G401.6 (cell line): ENCODE data around the gene ZNF148.

Experiments
- FAIRE-seq: peaks from 2 replicates; lab custom pipeline; 2012; peaks lifted over from hg19 to GRCh38; lab: Jason Lieb, UNC

ZNF148 gene

DNA sequence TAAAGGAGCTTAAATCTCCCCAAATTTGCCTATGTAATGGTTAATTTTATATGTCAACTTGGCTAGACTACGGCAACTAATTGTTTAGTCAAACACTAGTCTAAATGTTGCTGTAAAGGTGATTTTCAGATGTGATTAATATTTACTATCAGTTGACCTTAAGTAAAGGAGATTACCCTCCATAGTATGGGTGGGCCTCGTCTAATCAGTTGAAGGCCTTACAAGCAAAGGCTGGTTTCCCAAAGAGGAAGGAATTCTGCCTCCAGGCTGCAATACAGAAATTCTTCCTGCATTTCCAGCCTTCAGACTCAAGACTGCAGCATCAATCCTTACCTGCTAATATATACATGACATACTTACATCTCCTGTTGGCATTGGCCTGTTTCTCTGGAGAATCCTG lies 186.2 kb downstream of the ZNF148 start:
- FAIRE-seq, result no peak

DNA sequence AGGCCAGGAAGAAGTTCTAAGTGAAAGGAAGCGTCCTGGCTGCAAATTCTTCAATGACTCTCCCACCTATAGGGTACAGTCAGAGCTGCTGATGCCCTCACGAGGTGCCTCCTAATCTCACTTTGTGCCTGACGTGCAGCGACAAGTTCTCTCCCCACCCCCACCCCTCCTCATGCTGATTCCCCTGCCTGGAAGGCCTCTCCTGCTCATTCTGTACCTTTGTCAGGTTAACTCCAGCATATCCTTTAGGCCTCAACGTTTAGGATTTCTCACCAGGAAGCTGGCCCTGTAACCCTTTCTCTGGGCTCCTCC lies 187.6 kb downstream of the ZNF148 start:
- no peak for FAIRE-seq

DNA sequence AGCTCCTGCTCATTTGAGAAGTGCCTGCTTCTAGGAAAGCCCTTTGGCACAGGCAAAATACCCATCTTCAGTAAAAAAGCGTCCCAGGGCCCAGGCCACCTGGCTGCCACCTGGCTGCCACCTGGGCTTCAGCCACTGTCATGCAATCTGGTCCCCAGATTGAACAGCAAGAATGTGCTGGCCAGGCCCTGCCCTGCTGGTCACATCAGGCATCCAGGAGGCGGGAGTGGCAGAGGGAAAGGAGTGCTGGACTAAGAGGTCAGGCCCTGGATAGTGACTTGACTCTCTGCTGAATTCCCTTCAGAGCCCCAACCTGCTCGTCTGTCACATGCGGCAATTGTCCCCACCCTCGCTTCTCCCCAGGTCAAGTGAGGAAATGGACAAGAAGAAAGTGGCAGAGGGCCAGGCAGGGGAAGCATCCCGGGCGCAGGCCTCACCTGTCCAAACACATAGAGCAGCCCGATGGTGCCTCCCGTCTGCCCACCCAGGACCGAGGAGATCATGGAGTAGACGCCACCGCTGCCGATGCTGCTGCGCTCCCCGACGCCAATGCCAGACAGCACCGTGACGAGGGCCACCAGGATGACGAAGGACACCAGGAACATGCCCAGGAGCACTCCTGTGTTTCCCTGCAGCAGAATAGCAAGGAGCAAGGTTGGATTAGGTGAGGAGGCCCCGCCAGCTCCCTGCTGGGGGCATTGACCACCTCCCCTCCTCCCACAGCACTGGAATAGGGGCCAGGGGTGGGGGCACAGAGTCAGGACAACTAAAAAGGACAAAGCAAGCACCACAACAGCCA lies 188.1 kb downstream of the ZNF148 start:
- no peak for FAIRE-seq

DNA sequence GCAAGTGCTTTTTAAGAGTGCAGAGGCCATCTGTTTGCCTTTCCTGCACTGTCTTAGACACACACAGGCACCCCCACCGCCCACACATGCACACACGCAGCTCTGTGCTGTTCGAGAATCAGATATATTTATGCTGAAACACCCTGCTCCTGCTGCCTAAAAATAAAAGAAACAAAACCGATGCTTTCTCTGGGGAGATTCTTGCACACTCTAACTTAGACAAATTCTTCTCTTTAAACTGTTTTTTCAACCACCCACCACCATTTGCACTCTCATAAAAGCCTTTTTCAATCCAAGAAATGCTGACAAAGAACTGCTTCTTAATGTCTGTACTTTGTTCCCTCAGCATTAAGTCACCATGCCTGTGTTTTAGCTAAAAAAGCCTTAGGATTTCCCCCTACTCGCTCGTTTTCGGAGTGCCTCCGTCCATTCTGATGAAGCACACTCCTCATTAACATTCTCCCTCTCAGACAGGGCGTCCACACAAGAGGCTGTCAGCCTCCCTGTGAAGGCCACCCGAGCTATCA lies 188.8 kb downstream of the ZNF148 start:
- FAIRE-seq, result no peak

DNA sequence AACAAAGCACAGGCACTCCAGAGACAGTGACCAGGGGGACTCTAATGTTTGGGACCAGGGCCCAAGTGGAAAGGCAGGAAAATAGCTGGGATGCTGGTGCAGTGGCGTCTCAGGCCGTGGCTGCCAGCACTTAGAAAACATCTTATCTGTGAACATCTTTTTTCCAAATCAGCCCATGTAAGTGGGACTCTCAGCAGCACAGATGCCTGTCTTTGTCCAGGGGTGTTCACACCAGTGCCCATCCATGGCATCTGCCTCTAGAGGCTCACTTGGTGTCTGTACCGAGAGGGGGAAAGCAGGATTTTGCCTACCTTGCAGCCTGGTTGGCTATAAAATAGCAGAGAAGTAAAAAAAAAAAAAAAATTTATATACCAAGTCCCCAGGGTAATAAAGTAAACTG lies 189.3 kb downstream of the ZNF148 start:
- no peak for FAIRE-seq

DNA sequence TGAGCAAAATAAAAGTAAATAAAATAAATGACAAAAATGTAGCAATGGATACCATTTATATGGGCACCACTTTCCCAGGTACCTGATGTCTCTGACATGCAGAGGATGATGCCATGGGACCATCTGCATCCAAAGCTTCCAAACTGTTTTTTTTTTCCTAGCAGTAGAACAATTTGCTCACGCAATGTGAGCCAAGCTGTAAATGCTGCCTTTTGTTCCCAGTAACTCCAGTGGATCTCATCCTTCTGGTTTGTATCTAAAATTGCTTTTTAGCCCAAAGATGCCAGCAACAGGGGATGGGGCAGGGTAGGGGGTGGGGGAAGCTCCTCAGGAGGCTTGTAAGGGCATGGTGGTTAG lies 195.3 kb downstream of the ZNF148 start:
- no peak for FAIRE-seq

DNA sequence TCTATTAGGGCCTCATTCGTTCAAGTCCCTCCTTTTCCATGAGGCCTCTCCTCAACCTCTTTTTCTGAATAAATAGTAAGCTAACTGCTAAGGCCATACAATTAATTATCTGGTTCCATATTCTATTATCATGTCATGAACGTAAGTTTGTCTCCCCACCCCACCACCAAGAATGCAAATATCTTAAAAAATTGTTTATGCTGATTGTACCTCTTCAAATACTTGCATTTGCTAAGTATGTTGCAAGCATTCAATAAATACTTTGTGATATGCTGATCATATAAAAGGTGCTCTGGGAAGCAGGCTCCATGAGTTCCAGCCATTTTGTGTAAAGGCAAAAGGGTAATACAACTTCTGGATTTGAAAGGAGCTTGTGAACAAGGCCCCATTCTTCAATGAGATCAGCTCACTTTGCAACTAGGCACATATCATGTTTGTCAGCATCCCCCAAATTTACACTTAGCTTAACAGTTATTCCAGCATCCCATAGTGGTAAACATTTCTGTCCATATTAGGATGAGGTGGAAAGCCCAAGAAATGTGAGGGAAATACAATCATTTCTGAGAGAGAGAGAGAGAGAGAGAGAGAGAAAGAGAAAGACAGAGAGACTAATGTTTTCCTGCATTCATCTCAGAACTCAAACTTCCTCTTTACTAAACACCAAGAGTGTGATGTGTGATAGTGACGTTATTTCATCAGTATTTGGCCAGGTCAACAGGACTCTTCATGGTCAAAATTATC lies 195.8 kb downstream of the ZNF148 start:
- no peak for FAIRE-seq

DNA sequence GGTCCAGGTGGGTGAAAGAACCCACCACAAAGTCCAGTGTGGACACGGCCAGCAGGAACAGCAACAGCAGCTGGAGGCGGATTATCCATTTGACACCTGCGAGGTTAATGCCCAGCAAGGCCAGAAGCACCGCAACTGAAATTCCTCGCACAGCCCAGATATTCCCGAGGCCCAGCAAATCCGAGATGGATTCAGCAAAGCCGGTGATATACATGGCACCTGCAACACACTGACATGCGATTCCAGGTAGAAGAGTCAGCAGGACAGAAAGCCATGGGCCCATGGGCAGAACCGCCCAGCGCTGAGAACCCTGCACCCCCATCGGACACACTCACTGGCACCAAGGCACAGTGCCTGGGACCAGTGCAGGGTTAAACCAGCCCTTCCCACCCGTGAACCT lies 197.4 kb downstream of the ZNF148 start:
- no peak for FAIRE-seq
